Measurements from ENCODE around the gene ASGR1.
A peak's percentile ranks its signal among the peaks of the same experiment; 100 is the strongest.

The ASGR1 gene, protein sequence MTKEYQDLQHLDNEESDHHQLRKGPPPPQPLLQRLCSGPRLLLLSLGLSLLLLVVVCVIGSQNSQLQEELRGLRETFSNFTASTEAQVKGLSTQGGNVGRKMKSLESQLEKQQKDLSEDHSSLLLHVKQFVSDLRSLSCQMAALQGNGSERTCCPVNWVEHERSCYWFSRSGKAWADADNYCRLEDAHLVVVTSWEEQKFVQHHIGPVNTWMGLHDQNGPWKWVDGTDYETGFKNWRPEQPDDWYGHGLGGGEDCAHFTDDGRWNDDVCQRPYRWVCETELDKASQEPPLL

GRCh38 chr17:7179317-7180254 lies at the start of gene ASGR1:
TSS of gene ASGR1 (minus strand) at chr17:7179370. CDS start at chr17:7178563, 807 bp downstream.
- no peak for DNase-seq

- DNase-seq, result no peak
These were observed 49.8 kb upstream of the ASGR1 start for GRCh38 chr17:7228920-7229319.

DNA sequence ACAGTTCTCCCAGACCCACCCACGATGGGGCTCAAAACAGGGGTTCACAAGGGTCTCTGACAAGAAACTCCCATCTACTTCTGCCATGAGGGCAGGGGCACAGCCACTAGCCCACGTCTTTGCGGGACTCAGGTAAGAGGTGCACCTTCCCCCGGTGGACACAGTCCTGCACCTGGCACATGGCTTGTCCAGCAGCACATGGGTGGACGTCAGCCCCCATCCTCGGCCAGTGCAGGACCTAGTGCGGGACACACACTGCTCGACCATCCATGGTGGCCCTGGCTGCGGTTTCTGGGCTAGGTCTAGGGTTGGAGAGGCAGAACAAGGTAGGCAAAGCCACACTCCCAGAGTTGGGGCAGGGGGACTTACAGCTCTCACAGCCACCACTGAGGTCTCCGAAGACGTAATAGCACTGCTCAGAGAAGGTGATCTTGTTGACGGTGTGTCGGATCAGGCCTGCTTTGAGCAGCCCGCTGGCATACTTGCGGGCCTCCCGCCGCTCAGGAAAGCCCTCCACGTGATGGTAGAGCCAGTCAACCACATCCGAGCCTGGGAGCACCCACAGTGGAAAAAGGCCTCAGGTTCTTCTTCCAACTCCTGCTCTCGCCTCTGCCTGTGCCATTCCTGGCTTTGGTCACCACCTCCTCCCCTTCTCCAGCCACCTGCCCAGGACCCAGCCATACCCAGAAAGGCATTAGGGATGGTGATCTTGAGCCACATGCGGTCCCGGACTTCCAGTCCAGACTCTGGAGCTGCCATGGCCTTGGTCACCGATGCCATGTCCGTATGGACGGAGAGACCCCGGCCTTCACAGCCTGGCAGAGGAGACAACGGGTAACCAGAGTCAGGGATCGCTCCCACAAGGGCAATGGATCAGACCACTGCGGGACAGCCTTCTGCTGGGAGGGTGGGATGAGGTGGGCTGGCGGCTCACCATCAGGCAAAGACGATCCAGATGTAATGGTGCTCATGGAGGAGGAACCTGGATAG lies 47.8 kb upstream of the ASGR1 start:
- DNase-seq, result no peak

- DNase-seq, result no peak
These were observed 46.7 kb upstream of the ASGR1 start for GRCh38 chr17:7225711-7226331.

DNA sequence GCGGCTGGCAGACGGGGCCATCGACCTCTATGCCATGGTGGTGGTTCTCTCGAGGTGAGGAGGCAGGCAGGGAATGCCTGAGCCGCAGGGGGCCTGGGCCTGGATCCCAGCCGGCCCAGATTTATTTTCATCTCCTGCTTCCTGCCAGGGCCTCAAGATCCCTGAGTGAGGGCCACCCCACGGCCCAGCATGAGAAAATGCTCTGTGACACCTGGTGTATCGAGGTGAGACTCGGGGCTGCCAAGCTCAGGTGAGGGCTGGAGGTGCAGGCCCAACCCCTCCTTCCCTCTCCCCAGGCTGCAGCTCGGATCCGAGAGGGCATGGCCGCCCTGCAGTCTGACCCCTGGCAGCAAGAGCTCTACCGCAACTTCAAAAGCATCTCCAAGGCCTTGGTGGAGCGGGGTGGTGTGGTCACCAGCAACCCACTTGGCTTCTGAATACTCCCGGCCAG lies 45.5 kb upstream of the ASGR1 start:
- DNase-seq, result no peak

GRCh38 chr17:7224110-7224509 lies 44.9 kb upstream of the ASGR1 start:
- no peak for DNase-seq

GRCh38 chr17:7223375-7223774 lies 44.2 kb upstream of the ASGR1 start:
- no peak for DNase-seq

- DNase-seq, result no peak
These were observed 43.8 kb upstream of the ASGR1 start for GRCh38 chr17:7222972-7223292.

- no peak for DNase-seq
These were observed 43.2 kb upstream of the ASGR1 start for GRCh38 chr17:7222093-7222971.

- no peak for DNase-seq
These were observed 42.3 kb upstream of the ASGR1 start for GRCh38 chr17:7221278-7222092.

- peak; percentile 42 for DNase-seq
These were observed 41.6 kb upstream of the ASGR1 start for GRCh38 chr17:7220593-7221277.

GRCh38 chr17:7219812-7220592 lies 40.8 kb upstream of the ASGR1 start, which contains the start of the genes ACADVL and DLG4:
TSS of gene ACADVL (plus strand) at chr17:7219938. CDS start at chr17:7219985, 47 bp downstream.
TSS of gene DLG4 (minus strand) at chr17:7219836.
- DNase-seq, result peak; percentile 86

- DNase-seq, result no peak
These were observed 40.1 kb upstream of the ASGR1 start for GRCh38 chr17:7219229-7219811.

DNA sequence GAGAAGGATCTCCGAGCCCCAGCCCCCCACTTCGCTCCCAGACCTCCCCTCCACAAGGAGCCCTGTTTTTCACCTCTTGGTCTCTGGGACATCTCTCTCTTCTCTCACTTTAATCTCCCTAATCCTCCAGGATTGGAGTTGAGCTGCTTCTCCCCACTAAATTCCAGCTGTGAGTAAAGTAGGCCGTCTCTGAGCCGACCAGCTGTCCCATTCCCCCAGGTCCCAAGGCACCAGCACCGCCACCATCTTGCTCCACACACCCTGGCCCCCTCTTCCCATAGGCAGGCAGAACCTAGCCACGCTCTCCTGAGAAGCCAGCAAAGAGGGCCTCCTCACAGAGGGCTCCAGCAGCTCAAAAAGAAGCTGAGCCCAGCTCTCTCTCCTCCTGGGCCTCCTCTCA lies 39.6 kb upstream of the ASGR1 start:
- no peak for DNase-seq

GRCh38 chr17:7218166-7218565 lies 39.0 kb upstream of the ASGR1 start:
- no peak for DNase-seq

- peak; percentile 37 for DNase-seq
These were observed 38.2 kb upstream of the ASGR1 start for GRCh38 chr17:7217113-7217987.

All from HCEC 1CT (cell line).